ENCODE results near the gene SLX4IP. TPM values are rescaled to one million over a fixed set of nuclear protein-coding genes. Genes with fewer than 3 reads are reported as not detected.

SLX4IP gene
- total RNA-seq, 8 experiments from 2014 or later: 5.9 to 13.2 (median 7.3) TPM

GRCh38 chr20:10565922-10566897, 131.1 kb downstream of the SLX4IP start:
- H3K4me3 ChIP-seq: no peak overlapping the region
- 71 to 100% (median 83%) methylated on average over 3 to 8 of the region's 8 CpGs for WGBS, 10 experiments
- peak in 4 of 8 experiments; percentile 29 to 61 (median 50) for ATAC-seq (replicated peaks in 6 of 8)
- in situ Hi-C loops (cut with MboI; ENCODE audit: low pct_unique_long_range_greater_than_20kb in 2 of 9, low sequenced_read_pairs in 9 of 9, unreplicated experiment in 9 of 9): loop anchor here in 5 of 9 experiments (25.0 kb wide), 2 partner anchors 96 to 971 kb away; partner anchors contain the start of gene JAG1 (in 1 of the 5)
- H3K4me1 ChIP-seq (replicated peaks in 1 of 2): peaks cover 0 to 5% of the 10 kb centered on the region in 2 donors
- H3K27ac ChIP-seq: no peak overlapping the region

GRCh38 chr20:10568032-10568431, 132.9 kb downstream of the SLX4IP start:
- no peak overlapping the region for H3K27ac ChIP-seq
- 79 to 100% (median 100%) methylated on average over 1 to 3 of the region's 3 CpGs; no CpG with 5 or more reads in 1 of the 10 experiments for WGBS, 10 experiments
- peaks cover 0 to 5% of the 10 kb centered on the region in 2 donors for H3K4me1 ChIP-seq (replicated peaks in 1 of 2)
- no peak overlapping the region for H3K4me3 ChIP-seq
- no peak for ATAC-seq (replicated peaks in 6 of 8)
- in situ Hi-C loops (cut with MboI; ENCODE audit: low pct_unique_long_range_greater_than_20kb in 2 of 9, low sequenced_read_pairs in 9 of 9, unreplicated experiment in 9 of 9): loop anchor here in 5 of 9 experiments (25.0 kb wide), 2 partner anchors 94 to 969 kb away; partner anchors contain the start of gene JAG1 (in 1 of the 5)

- Histone ChIP-seq H3K4me3 (no peak overlapping the region), H3K27ac (no peak overlapping the region), H3K4me1 (replicated peaks in 1 of 2) (peaks cover 0 to 3% of the 10 kb centered on the region in 2 donors)
- WGBS, 10 experiments: 82 to 100% (median 100%) methylated on average over 1 of the region's 1 CpG; no CpG with 5 or more reads in 6 of the 10 experiments
- in situ Hi-C loops (cut with MboI; ENCODE audit: low pct_unique_long_range_greater_than_20kb in 2 of 9, low sequenced_read_pairs in 9 of 9, unreplicated experiment in 9 of 9): loop anchor here in 5 of 9 experiments (25.0 kb wide), 2 partner anchors 91 to 966 kb away; partner anchors contain the start of gene JAG1 (in 1 of the 5)
- no peak for ATAC-seq (replicated peaks in 6 of 8)
Measured at GRCh38 chr20:10571313-10571815, 136.3 kb downstream of the SLX4IP start.

GRCh38 chr20:10572853-10573252, 137.7 kb downstream of the SLX4IP start:
- Histone ChIP-seq H3K4me3 (no peak overlapping the region), H3K4me1 (replicated peaks in 1 of 2) (no peaks in the 10 kb centered on the region), H3K27ac (no peak overlapping the region)
- WGBS, 10 experiments: 96 to 100% (median 100%) methylated on average over 2 to 8 of the region's 8 CpGs
- no peak for ATAC-seq (replicated peaks in 6 of 8)
- in situ Hi-C loops (cut with MboI; ENCODE audit: low pct_unique_long_range_greater_than_20kb in 2 of 9, low sequenced_read_pairs in 9 of 9, unreplicated experiment in 9 of 9): loop anchor here in 5 of 9 experiments (25.0 kb wide), 2 partner anchors 89 to 964 kb away; partner anchors contain the start of gene JAG1 (in 1 of the 5)

- 70 to 100% (median 83%) methylated on average over 1 to 2 of the region's 2 CpGs; no CpG with 5 or more reads in 1 of the 10 experiments for WGBS, 10 experiments
Measured at GRCh38 chr20:10573273-10573950, 138.3 kb downstream of the SLX4IP start.

GRCh38 chr20:10573951-10574339, 138.8 kb downstream of the SLX4IP start:
- ATAC-seq (replicated peaks in 6 of 8): no peak
- in situ Hi-C loops (cut with MboI; ENCODE audit: low pct_unique_long_range_greater_than_20kb in 2 of 9, low sequenced_read_pairs in 9 of 9, unreplicated experiment in 9 of 9): loop anchor here in 5 of 9 experiments (25.0 kb wide), 2 partner anchors 88 to 963 kb away; partner anchors contain the start of gene JAG1 (in 1 of the 5)
- H3K4me1 ChIP-seq (replicated peaks in 1 of 2): no peaks in the 10 kb centered on the region
- H3K27ac ChIP-seq: no peak overlapping the region
- 50 to 89% (median 67%) methylated on average over 1 of the region's 1 CpG; no CpG with 5 or more reads in 3 of the 10 experiments for WGBS, 10 experiments
- H3K4me3 ChIP-seq: no peak overlapping the region

More at GRCh38 chr20:10573273-10573950, 138.3 kb downstream of the SLX4IP start:
- no peaks in the 10 kb centered on the region for H3K4me1 ChIP-seq (replicated peaks in 1 of 2)
- no peak overlapping the region for H3K4me3 ChIP-seq
- ATAC-seq (replicated peaks in 6 of 8): peak in 3 of 8 experiments; percentile 35 to 72 (median 70)
- no peak overlapping the region for H3K27ac ChIP-seq
- in situ Hi-C loops (cut with MboI; ENCODE audit: low pct_unique_long_range_greater_than_20kb in 2 of 9, low sequenced_read_pairs in 9 of 9, unreplicated experiment in 9 of 9): loop anchor here in 5 of 9 experiments (25.0 kb wide), 2 partner anchors 89 to 964 kb away; partner anchors contain the start of gene JAG1 (in 1 of the 5)

- H3K4me1 ChIP-seq (replicated peaks in 1 of 2): peaks cover 0 to under 1% of the 10 kb centered on the region in 2 donors
- ATAC-seq (replicated peaks in 6 of 8): peak in 1 of 8 experiments; percentile 34
- 35 to 100% (median 83%) methylated on average over 1 to 3 of the region's 3 CpGs for WGBS, 10 experiments
- H3K4me3 ChIP-seq: no peak overlapping the region
- H3K27ac ChIP-seq: no peak overlapping the region
- in situ Hi-C loops (cut with MboI; ENCODE audit: low pct_unique_long_range_greater_than_20kb in 2 of 9, low sequenced_read_pairs in 9 of 9, unreplicated experiment in 9 of 9): no loop called here
Measured at GRCh38 chr20:10576411-10577090, 141.4 kb downstream of the SLX4IP start.

GRCh38 chr20:10577648-10578047, 142.5 kb downstream of the SLX4IP start:
- 70 to 100% (median 92%) methylated on average over 1 to 3 of the region's 3 CpGs; no CpG with 5 or more reads in 2 of the 10 experiments for WGBS, 10 experiments

GRCh38 chr20:10578607-10579006, 143.5 kb downstream of the SLX4IP start:
- in situ Hi-C loops (cut with MboI; ENCODE audit: low pct_unique_long_range_greater_than_20kb in 2 of 9, low sequenced_read_pairs in 9 of 9, unreplicated experiment in 9 of 9): no loop called here
- Histone ChIP-seq H3K4me3 (no peak overlapping the region), H3K27ac (no peak overlapping the region), H3K4me1 (replicated peaks in 1 of 2) (peaks cover 5 to 8% of the 10 kb centered on the region in 2 donors)
- 38 to 100% (median 76%) methylated on average over 1 to 2 of the region's 2 CpGs for WGBS, 10 experiments
- peak in 1 of 8 experiments; percentile 27 for ATAC-seq (replicated peaks in 6 of 8)

More at GRCh38 chr20:10577648-10578047, 142.5 kb downstream of the SLX4IP start:
- peaks cover 5 to 8% of the 10 kb centered on the region in 2 donors for H3K4me1 ChIP-seq (replicated peaks in 1 of 2)
- in situ Hi-C loops (cut with MboI; ENCODE audit: low pct_unique_long_range_greater_than_20kb in 2 of 9, low sequenced_read_pairs in 9 of 9, unreplicated experiment in 9 of 9): no loop called here
- no peak overlapping the region for H3K4me3 ChIP-seq
- no peak for ATAC-seq (replicated peaks in 6 of 8)
- H3K27ac ChIP-seq: no peak overlapping the region

GRCh38 chr20:10579942-10580341, 144.8 kb downstream of the SLX4IP start:
- 60 to 100% (median 83%) methylated on average over 1 of the region's 1 CpG; no CpG with 5 or more reads in 4 of the 10 experiments for WGBS, 10 experiments

GRCh38 chr20:10580700-10581099, 145.6 kb downstream of the SLX4IP start:
- WGBS, 10 experiments: 89 to 100% (median 98%) methylated on average over 1 to 2 of the region's 2 CpGs; no CpG with 5 or more reads in 4 of the 10 experiments

More at GRCh38 chr20:10579942-10580341, 144.8 kb downstream of the SLX4IP start:
- in situ Hi-C loops (cut with MboI; ENCODE audit: low pct_unique_long_range_greater_than_20kb in 2 of 9, low sequenced_read_pairs in 9 of 9, unreplicated experiment in 9 of 9): no loop called here
- no peak overlapping the region for H3K4me3 ChIP-seq
- no peak for ATAC-seq (replicated peaks in 6 of 8)
- H3K4me1 ChIP-seq (replicated peaks in 1 of 2): peaks cover 5 to 8% of the 10 kb centered on the region in 2 donors
- no peak overlapping the region for H3K27ac ChIP-seq

GRCh38 chr20:10581823-10582222, 146.7 kb downstream of the SLX4IP start:
- in situ Hi-C loops (cut with MboI; ENCODE audit: low pct_unique_long_range_greater_than_20kb in 2 of 9, low sequenced_read_pairs in 9 of 9, unreplicated experiment in 9 of 9): no loop called here
- peak; percentile 21 to 97 (median 54) for ATAC-seq (replicated peaks in 6 of 8)
- Histone ChIP-seq H3K27ac (no peak overlapping the region), H3K4me3 (no peak overlapping the region), H3K4me1 (replicated peaks in 1 of 2) (peaks cover 5 to 8% of the 10 kb centered on the region in 2 donors)
- WGBS, 10 experiments: 0 to 73% (median 20%) methylated on average over 1 to 4 of the region's 4 CpGs; no CpG with 5 or more reads in 5 of the 10 experiments

More at GRCh38 chr20:10580700-10581099, 145.6 kb downstream of the SLX4IP start:
- Histone ChIP-seq H3K4me1 (replicated peaks in 1 of 2) (peaks cover 5 to 8% of the 10 kb centered on the region in 2 donors), H3K4me3 (no peak overlapping the region), H3K27ac (no peak overlapping the region)
- in situ Hi-C loops (cut with MboI; ENCODE audit: low pct_unique_long_range_greater_than_20kb in 2 of 9, low sequenced_read_pairs in 9 of 9, unreplicated experiment in 9 of 9): no loop called here
- no peak for ATAC-seq (replicated peaks in 6 of 8)
